Hepatocyte (in vitro differentiated cells): ENCODE measurements around the gene TAL1. TPM values are rescaled to one million over a fixed set of nuclear protein-coding genes. Genes with fewer than 3 reads are reported as not detected.

Experiments used
- DNase-seq: peaks from one replicate; pipeline ENCODE4 v3.0.0-alpha.2; 2016; ENCODE audit warnings: low spot score
- H2AFZ ChIP-seq: fragments of 200-600 bp; sonication (generic); 2 replicates; pipeline ENCODE4 v1.6.0; 2016; ENCODE audit warnings: antibody characterized with exemption, mild to moderate bottlenecking
- H3K27ac ChIP-seq: fragments of 200-600 bp; sonication (generic); 2 replicates; pipeline ENCODE4 v1.5.1; 2016; ENCODE audit warnings: mild to moderate bottlenecking
- H3K27me3 ChIP-seq: fragments of 200-600 bp; sonication (generic); 2 replicates; pipeline ENCODE4 v1.6.1; 2016
- H3K36me3 ChIP-seq: fragments of 200-600 bp; sonication (generic); replicated peaks from 2 replicates; pipeline ENCODE4 v1.5.1; 2016; ENCODE audit warnings: low read depth; ENCODE audit not compliant: insufficient read depth
- H3K4me1 ChIP-seq: fragments of 200-600 bp; sonication (generic); 2 replicates; pipeline ENCODE4 v1.5.1; 2016; ENCODE audit warnings: mild to moderate bottlenecking, moderate library complexity; ENCODE audit not compliant: insufficient read depth
- H3K4me2 ChIP-seq: fragments of 200-600 bp; sonication (generic); 2 replicates; pipeline ENCODE4 v1.6.0; 2016
- H3K4me3 ChIP-seq: fragments of 200-600 bp; sonication (generic); 2 replicates; pipeline ENCODE4 v1.5.1; 2016; ENCODE audit warnings: mild to moderate bottlenecking
- H3K79me2 ChIP-seq: fragments of 200-600 bp; sonication (generic); 2 replicates; pipeline ENCODE4 v1.6.0; 2017; ENCODE audit warnings: mild to moderate bottlenecking
- H3K9me2 ChIP-seq: fragments of 200-600 bp; sonication (generic); replicated peaks from 2 replicates; pipeline ENCODE4 v1.6.0; 2017; ENCODE audit warnings: mild to moderate bottlenecking; ENCODE audit not compliant: insufficient read depth
- H3K9me3 ChIP-seq: fragments of 200-600 bp; sonication (generic); 2 replicates; pipeline ENCODE4 v1.5.1; 2016; ENCODE audit warnings: low read depth, mild to moderate bottlenecking
- H4K20me1 ChIP-seq: fragments of 200-600 bp; sonication (generic); 2 replicates; pipeline ENCODE4 v1.6.0; 2016; ENCODE audit warnings: mild to moderate bottlenecking; ENCODE audit not compliant: insufficient read depth, poor library complexity, severe bottlenecking
- EZH2 ChIP-seq: fragments of 200-600 bp; sonication (generic); IDR thresholded peaks from 2 replicates; pipeline ENCODE4 v1.6.1; 2016; ENCODE audit warnings: antibody characterized with exemption, mild to moderate bottlenecking, borderline replicate concordance
- EZH2phosphoT487 ChIP-seq: fragments of 200-600 bp; sonication (generic); IDR thresholded peaks from one replicate; pipeline ENCODE4 v1.6.1; 2018; ENCODE audit warnings: antibody characterized with exemption, mild to moderate bottlenecking, low read depth, moderate library complexity; ENCODE audit not compliant: unreplicated experiment, severe bottlenecking
- WGBS: methylation state at CpG from one replicate; pipeline ENCODE4 v1.1.6; 2016; ENCODE audit warnings: low lambda C conversion rate; ENCODE audit errors: missing lambda C conversion rate; 5-methylcytosine and 5-hydroxymethylcytosine counted together
- polyA plus RNA-seq: library from polyadenylated mRNA; unstranded; fragments of >200 nt; fragmentation: Nextera tagmentation; extraction: Ambion mirVana; gene quantifications from 2 replicates; pipeline ENCODE4 v1.2.1, GENCODE V29; 2016
- total RNA-seq: library from RNA; depleted of rRNA; stranded (reverse); fragments of >200 nt; gene quantifications from 2 replicates; pipeline ENCODE4 v1.2.3, GENCODE V29; 2014
- TF ChIP-seq, protein P1 (sequence below): fragments of 200-600 bp; sonication (generic); IDR thresholded peaks from 2 replicates; pipeline ENCODE4 v1.5.1; 2016; ENCODE audit warnings: antibody characterized with exemption, mild to moderate bottlenecking; ENCODE audit not compliant: poor library complexity

TAL1 gene
- total and polyA plus RNA-seq, 2 experiments from 2014 or later: 0.13 TPM; not detected in 1

DNA sequence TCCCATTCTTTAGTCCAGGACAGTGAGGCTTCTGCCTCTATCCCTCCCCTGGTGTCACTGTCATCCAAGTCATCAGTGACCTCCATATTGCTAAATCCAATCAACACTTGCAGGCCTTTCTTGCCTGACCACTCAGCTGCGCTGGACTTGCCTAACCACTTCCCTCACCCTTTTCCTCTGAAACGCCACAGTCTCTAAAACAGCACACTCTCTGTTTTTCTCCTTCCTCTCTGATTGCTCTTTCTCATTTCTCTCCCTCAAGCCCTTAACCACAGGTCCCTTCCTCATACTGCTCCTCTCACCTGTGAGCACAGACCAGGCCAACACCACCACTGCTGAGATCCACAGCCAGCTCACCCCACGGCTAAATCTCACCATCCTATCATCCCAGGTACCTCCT is 17.5 kb downstream of the TAL1 start:
- TF ChIP-seq, protein P1, sequence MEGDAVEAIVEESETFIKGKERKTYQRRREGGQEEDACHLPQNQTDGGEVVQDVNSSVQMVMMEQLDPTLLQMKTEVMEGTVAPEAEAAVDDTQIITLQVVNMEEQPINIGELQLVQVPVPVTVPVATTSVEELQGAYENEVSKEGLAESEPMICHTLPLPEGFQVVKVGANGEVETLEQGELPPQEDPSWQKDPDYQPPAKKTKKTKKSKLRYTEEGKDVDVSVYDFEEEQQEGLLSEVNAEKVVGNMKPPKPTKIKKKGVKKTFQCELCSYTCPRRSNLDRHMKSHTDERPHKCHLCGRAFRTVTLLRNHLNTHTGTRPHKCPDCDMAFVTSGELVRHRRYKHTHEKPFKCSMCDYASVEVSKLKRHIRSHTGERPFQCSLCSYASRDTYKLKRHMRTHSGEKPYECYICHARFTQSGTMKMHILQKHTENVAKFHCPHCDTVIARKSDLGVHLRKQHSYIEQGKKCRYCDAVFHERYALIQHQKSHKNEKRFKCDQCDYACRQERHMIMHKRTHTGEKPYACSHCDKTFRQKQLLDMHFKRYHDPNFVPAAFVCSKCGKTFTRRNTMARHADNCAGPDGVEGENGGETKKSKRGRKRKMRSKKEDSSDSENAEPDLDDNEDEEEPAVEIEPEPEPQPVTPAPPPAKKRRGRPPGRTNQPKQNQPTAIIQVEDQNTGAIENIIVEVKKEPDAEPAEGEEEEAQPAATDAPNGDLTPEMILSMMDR: no peak
- TF ChIP-seq EZH2 (no peak), EZH2phosphoT487 (no peak)
- peaks cover 7% of the 10 kb centered on the region for H3K4me1 ChIP-seq
- no peak overlapping the region for H3K4me2 ChIP-seq
- DNase-seq: no peak
- WGBS: 79% methylated on average over 3 of the region's 3 CpGs
- no peak overlapping the region for H3K27ac ChIP-seq
- H3K27me3 ChIP-seq: peaks cover 6% of the 10 kb centered on the region
- no peaks in the 10 kb centered on the region for H3K36me3 ChIP-seq
- H3K9me3 ChIP-seq: no peaks in the 10 kb centered on the region
- H3K79me2 ChIP-seq: no peaks in the 10 kb centered on the region
- H3K9me2 ChIP-seq: no peaks in the 10 kb centered on the region
- no peak overlapping the region for H2AFZ ChIP-seq
- H3K4me3 ChIP-seq: no peak overlapping the region
- H4K20me1 ChIP-seq: no peaks in the 10 kb centered on the region

- whole genome bisulfite sequencing: 68% methylated on average over 11 of the region's 11 CpGs
- Histone ChIP-seq H3K4me1 (peaks cover 7% of the 10 kb centered on the region), H3K79me2 (no peaks in the 10 kb centered on the region), H2AFZ (no peak overlapping the region), H3K9me2 (no peaks in the 10 kb centered on the region), H3K36me3 (no peaks in the 10 kb centered on the region), H3K4me2 (no peak overlapping the region), H3K9me3 (no peaks in the 10 kb centered on the region), H3K4me3 (no peak overlapping the region), H3K27ac (no peak overlapping the region), H3K27me3 (peaks cover 17% of the 10 kb centered on the region), H4K20me1 (no peaks in the 10 kb centered on the region)
- no peak for DNase-seq
- TF ChIP-seq EZH2phosphoT487: no peak
- TF ChIP-seq, protein P1: no peak
- TF ChIP-seq EZH2: no peak
Observed at GRCh38 chr1:47213230-47213963, 18.6 kb downstream of the TAL1 start.

- Histone ChIP-seq H3K79me2 (no peaks in the 10 kb centered on the region), H3K4me3 (no peak overlapping the region), H3K4me1 (peaks cover 7% of the 10 kb centered on the region), H3K4me2 (no peak overlapping the region), H3K27ac (no peak overlapping the region), H3K9me2 (no peaks in the 10 kb centered on the region), H4K20me1 (no peaks in the 10 kb centered on the region), H3K36me3 (no peaks in the 10 kb centered on the region), H3K9me3 (no peaks in the 10 kb centered on the region), H2AFZ (no peak overlapping the region), H3K27me3 (peaks cover 23% of the 10 kb centered on the region)
- DNase-seq: no peak
- WGBS: 91% methylated on average over 4 of the region's 4 CpGs
- TF ChIP-seq, protein P1: no peak
- TF ChIP-seq EZH2 (no peak), EZH2phosphoT487 (no peak)
Observed at GRCh38 chr1:47212636-47213229, 19.3 kb downstream of the TAL1 start.
